ENCODE results near the gene SERP2. TPM values are rescaled to one million over a fixed set of nuclear protein-coding genes. Genes with fewer than 3 reads are reported as not detected.

Gene SERP2
- total and polyA plus RNA-seq, 2 of the 8 experiments (the other 6 are each of a cell fraction or from before 2014, with no cell fraction given) = 2.0 to 2.3 TPM

DNA sequence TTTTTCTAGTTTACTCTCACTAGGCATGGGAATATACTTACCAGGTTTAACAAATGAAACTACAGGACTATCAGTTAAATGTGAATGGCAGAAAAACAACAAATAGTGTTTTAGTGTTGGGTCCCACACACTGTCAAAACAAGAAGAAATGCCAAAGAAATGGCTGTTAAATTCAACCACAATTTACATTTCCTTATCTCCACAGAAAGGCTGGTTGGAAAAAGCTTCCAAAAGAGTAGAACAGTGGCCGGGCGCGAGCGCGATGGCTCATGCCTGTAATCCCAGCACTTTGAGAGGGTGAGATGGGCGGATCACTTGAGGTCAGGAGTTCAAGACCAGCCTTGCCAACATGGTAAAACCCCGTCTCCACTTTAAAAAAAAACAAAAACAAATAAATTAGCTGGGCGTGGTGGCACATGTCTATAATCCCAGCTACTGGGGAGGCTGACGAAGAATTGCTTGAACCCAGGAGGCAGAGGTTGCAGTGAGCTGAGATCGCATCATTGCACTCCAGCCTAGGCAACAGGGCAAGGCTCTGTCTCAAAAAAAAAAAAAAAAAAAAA lies 66.5 kb downstream of the SERP2 start:
- Histone ChIP-seq H2AK5ac (ENCODE audit: low read depth, low read length) (no peak overlapping the region), H3K14ac (ENCODE audit: insufficient read length) (no peak overlapping the region), H4K20me1 (replicated peaks in 1 of 2; ENCODE audit: control insufficient read depth in 1 of 2, insufficient read depth in 2 of 2, low read length in 2 of 2) (no peaks in the 10 kb centered on the region), H2BK15ac (ENCODE audit: low read length) (no peak overlapping the region), H2BK12ac (ENCODE audit: low read depth, low read length) (no peak overlapping the region), H3K23ac (ENCODE audit: insufficient read length) (no peak overlapping the region), H4K8ac (ENCODE audit: extremely low read depth, insufficient read depth, low read length) (no peak overlapping the region), H3K56ac (replicated peaks; ENCODE audit: insufficient read length, low read depth, low read length) (no peak overlapping the region), H3K79me2 (ENCODE audit: control insufficient read depth in 1 of 2, insufficient read depth in 2 of 2, low read length in 2 of 2) (peaks cover 0 to 51% of the 10 kb centered on the region in 2 experiments; a peak in 2 of 4 replicates), H3K18ac (ENCODE audit: extremely low read depth, low read length) (no peak overlapping the region), H3K23me2 (ENCODE audit: low read depth, low read length) (no peaks in the 10 kb centered on the region), H2BK5ac (ENCODE audit: low read depth, low read length) (no peak overlapping the region), H3K4ac (replicated peaks; ENCODE audit: insufficient read length, low read depth, low read length) (no peak overlapping the region), H3K4me1 (replicated peaks in 1 of 4; ENCODE audit: control insufficient read depth in 3 of 4, insufficient read depth in 4 of 4, low read length in 3 of 4) (no peaks in the 10 kb centered on the region; a peak in 2 of 7 replicates), H3K4me2 (ENCODE audit: insufficient read depth in 1 of 2, low read depth in 2 of 2, low read length in 2 of 2) (no peak overlapping the region), H4K5ac (ENCODE audit: insufficient read length, low read depth, low read length) (no peak overlapping the region), H3K27ac (ENCODE audit: low read depth, low read length) (no peak overlapping the region), H2BK120ac (replicated peaks; ENCODE audit: low read depth, low read length) (no peak overlapping the region), H3K4me3 (ENCODE audit: extremely low read depth in 1 of 4, insufficient read depth in 2 of 4, low read depth in 3 of 4, low read length in 4 of 4) (no peak overlapping the region), H3K27me3 (replicated peaks in 1 of 4; ENCODE audit: control insufficient read depth in 3 of 4, extremely low read depth in 1 of 4, insufficient read depth in 3 of 4, low read length in 3 of 4) (no peaks in the 10 kb centered on the region), H2AFZ (ENCODE audit: low read length) (no peak overlapping the region), H3K36me3 (ENCODE audit: control insufficient read depth in 2 of 4, insufficient read depth in 4 of 4, low read length in 3 of 4) (no peaks in the 10 kb centered on the region), H3K9me3 (ENCODE audit: insufficient read depth in 2 of 2, low read depth in 1 of 2, low read length in 1 of 2) (no peaks in the 10 kb centered on the region), H3K79me1 (ENCODE audit: low read depth, low read length) (no peaks in the 10 kb centered on the region; the same call in 1 of the 2 replicates), H4K91ac (replicated peaks; ENCODE audit: insufficient read length, low read length) (no peak overlapping the region), H2BK20ac (ENCODE audit: low read length) (no peak overlapping the region), H3K9ac (replicated peaks in 1 of 4; ENCODE audit: extremely low read depth in 1 of 4, low read depth in 3 of 4, low read length in 3 of 4) (no peak overlapping the region)
- WGBS, 2 experiments (ENCODE audit: extremely low coverage in 1 of 2, insufficient coverage in 1 of 2, insufficient read length in 1 of 2, insufficient replicate concordance in 2 of 2, low coverage in 1 of 2, low lambda C conversion rate in 2 of 2, missing lambda C conversion rate in 1 of 2) = 86% methylated on average over 10 of the region's 10 CpGs; no CpG with 5 or more reads in 1 of the 2 experiments
- POLR2A ChIA-PET (ENCODE audit: partially characterized antibody) = interaction anchor here (0.6 kb wide), 1 partner anchor 540 kb away, joined by 3 read pairs; no protein-coding TSS in a partner anchor
- CTCF ChIA-PET (ENCODE audit: partially characterized antibody) = interaction anchor here (1.0 to 7.5 kb wide), 4 partner anchors 23 to 532 kb away, joined by 3 to 38 read pairs (median 6); no protein-coding TSS in a partner anchor
- TF ChIP-seq RNF2 (IDR thresholded peaks at IDR 0.05; ENCODE audit: borderline replicate concordance, low read depth, low read length, missing control alignments, poor library complexity, severe bottlenecking) = no peak
- no peak for TF ChIP-seq HDAC6 (IDR thresholded peaks at IDR 0.05; ENCODE audit: low read depth, low read length)
- no peak for TF ChIP-seq CTCF (IDR thresholded peaks at IDR 0.05; ENCODE audit: control extremely low read depth in 1 of 3, insufficient read depth in 1 of 3, low read depth in 1 of 3, low read length in 3 of 3)
- FAIRE-seq (no peak), DNase-seq (ENCODE audit: low read depth in 1 of 2, low spot score in 2 of 2) (no peak)
